Epithelial cell of esophagus (primary cell): ENCODE results near the gene PSMD1.
"Not testable (repeated sequence)": the region's sequence is repeated elsewhere in the genome, so short reads cannot be mapped to it uniquely, and the experiment has no call there.

Experiments used
- DNase-seq: peaks from one replicate; pipeline ENCODE4 v3.0.0; 2010; ENCODE audit warnings: low read depth
- H3K4me3 ChIP-seq: 2 replicates; pipeline ENCODE4 v1.5.1; 2011; ENCODE audit warnings: mild to moderate bottlenecking, low read length, control low read depth
- TF ChIP-seq, protein P1 (sequence below): IDR thresholded peaks from 2 replicates; pipeline ENCODE4 v1.5.1; 2011; ENCODE audit warnings: low read depth, mild to moderate bottlenecking, low read length, control low read depth, inconsistent platforms; ENCODE audit not compliant: insufficient read depth; ENCODE audit errors: missing control alignments

Gene PSMD1

DNA sequence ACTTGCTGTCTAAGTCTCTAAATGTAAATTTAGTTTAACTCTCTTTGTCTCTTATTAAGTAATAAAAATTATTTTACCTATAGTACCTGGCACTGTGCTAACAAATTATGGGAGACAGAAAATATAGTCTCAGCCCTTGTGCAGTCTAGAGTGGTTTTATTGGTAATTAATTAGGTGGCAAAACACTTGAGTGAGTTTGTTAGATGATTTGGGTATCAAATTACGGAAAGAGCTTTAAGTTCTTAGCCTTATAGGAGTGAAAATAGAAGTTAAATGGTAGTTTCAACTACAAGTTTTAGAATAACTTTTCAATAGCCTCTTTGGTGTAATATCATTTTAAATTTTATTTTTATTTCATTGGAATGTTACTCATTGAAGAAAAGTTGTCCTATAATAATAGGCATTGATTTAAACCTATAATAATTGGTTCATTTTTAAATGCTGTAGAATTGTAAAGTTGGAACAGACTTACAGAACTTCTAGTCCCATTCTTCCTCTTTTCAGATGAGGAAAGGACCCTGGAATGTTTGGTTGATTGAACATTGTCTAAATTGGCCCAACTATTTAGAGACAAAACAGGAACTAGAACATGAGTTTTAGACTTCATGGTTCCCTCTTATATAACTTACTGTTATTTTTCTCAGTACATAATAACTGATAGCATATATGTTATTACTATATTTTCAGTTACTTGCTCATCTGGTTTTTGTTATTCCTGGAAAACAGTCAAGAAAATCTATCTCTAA lies 78.4 kb downstream of the PSMD1 start:
- DNase-seq, result no peak
- H3K4me3 ChIP-seq, result no peak overlapping the region
- TF ChIP-seq, protein P1, sequence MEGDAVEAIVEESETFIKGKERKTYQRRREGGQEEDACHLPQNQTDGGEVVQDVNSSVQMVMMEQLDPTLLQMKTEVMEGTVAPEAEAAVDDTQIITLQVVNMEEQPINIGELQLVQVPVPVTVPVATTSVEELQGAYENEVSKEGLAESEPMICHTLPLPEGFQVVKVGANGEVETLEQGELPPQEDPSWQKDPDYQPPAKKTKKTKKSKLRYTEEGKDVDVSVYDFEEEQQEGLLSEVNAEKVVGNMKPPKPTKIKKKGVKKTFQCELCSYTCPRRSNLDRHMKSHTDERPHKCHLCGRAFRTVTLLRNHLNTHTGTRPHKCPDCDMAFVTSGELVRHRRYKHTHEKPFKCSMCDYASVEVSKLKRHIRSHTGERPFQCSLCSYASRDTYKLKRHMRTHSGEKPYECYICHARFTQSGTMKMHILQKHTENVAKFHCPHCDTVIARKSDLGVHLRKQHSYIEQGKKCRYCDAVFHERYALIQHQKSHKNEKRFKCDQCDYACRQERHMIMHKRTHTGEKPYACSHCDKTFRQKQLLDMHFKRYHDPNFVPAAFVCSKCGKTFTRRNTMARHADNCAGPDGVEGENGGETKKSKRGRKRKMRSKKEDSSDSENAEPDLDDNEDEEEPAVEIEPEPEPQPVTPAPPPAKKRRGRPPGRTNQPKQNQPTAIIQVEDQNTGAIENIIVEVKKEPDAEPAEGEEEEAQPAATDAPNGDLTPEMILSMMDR, result no peak

DNA sequence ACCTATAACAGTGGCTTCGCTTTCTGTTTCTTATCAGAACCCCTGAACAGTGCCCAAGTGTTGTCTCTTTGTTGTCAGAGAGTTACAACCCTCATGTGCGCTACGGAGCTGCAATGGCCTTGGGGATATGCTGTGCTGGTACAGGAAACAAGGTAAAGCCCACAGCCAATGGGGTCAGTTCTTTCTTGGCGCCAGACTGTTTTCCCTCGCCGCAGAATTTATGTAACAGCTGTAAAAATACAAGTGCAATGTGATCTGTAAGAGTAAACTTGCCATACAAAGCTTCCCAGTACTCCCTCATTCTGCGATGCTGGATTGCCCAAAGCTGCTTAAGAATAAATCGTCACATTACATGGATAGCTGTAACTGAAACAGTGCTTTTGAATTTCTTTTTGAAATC lies 82.0 kb downstream of the PSMD1 start:
- H3K4me3 ChIP-seq, result no peak overlapping the region
- no peak for DNase-seq
- TF ChIP-seq, protein P1, result no peak

DNA sequence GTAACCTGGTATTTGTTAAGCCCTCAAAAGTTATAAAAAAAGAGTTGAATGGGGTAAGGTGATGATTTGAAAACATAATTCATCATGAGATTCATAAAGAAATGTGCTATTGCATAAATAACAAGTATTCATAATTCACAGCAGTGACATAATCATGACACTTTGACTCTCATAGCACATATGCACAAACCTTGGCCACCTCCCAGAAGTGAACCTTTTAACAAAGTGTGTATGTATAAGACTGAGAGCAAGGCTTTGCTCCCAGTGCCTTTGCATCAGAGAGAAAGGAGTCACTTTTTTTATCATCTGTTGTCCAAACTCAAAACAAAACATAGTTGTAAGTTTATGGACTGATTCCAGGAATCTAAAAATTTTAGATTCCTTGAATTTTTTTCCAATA lies 83.1 kb downstream of the PSMD1 start:
- H3K4me3 ChIP-seq, result no peak overlapping the region
- no peak for DNase-seq
- TF ChIP-seq, protein P1, result no peak

DNA sequence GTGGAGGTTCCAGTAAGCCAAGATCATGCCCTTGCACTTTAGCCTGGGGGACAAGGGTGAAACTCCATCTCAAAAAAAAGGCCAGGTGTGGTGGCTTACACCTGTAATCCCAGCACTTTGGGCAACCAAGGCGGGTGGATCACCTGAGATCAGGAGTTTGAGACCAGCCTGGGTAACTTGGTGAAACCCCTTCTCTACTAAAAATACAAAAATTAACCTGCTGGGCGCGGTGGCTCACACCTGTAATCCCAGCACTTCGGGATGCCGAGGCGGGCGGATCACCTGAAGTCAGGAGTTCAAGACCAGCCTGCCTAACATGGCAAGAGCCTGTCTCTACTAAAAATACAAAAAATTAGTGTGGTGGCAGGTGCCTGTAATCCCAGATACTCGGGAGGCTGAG lies 84.1 kb downstream of the PSMD1 start:
- not testable (repeated sequence) for H3K4me3 ChIP-seq, DNase-seq

DNA sequence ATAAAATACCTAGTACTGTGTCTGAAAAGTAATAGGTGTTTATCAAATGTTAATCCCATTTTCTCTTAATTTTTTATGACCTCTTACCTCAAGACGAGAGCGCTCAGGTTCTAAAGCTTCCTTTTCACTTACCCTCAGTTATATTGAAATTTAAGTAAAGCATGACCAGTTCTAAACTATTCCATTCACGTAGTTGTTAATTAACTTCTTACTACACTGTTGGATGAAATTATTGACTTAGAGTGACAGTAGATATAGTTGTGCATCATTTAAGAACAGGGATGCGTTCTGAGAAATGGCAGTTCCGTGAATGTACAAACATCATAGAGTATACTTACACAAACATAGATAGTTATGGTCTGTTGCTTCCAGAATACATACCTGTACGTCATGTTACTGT lies 88.2 kb downstream of the PSMD1 start:
- TF ChIP-seq, protein P1, result no peak
- DNase-seq, result no peak
- H3K4me3 ChIP-seq, result no peak overlapping the region

DNA sequence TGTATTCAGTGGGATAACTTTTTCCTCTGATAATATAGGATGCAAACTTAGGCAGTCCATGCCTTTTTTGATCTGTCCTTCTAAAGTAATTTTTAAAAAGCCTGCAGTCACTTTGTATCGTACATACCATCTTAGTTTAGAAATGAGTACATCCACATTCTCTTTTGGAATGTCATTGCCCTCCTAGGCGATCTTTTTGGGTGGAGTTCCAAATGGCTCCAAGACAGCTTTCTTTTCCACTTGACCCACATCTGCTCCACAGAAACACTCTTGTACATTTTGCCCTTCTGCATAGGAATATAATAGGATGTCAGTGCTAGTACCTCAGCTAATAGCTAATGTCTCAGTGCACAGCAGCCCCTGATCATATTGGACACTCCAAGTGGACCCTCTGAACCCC lies 90.0 kb downstream of the PSMD1 start:
- TF ChIP-seq, protein P1, result no peak
- no peak overlapping the region for H3K4me3 ChIP-seq
- no peak for DNase-seq

DNA sequence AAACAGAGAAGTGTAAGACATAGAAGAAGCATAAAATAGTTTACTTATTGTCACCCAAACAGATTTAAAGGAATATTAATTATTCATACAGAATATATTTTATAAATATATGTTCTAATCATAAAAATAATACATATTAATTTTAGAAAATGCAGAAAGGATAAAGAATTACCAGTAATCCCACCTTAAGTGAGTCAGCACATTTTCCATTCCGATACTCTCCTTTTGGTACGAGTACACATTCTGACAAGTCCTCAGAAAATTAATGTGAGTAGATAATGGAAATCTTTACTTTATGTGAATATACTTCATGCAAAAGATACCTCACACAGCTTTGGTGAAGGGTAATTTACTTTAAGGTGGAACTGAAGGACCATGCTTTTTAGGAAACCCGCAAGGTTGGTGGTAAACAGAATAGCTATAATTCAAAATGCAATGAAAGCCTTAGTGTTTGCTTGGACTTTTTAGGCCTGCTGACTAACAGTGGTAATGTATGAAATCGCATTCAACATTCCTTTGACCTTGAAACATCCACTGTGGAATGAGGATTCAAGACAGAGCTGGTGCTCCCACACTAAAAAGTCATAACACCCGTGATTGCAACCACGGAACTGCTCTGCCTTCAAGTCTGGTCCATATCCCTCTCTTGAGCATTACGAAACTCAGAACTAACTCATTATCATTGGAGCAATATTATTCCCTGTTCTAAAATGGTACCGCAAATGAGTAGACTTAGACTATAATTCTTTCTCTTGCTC lies 96.3 kb downstream of the PSMD1 start:
- DNase-seq, result no peak
- no peak overlapping the region for H3K4me3 ChIP-seq
- TF ChIP-seq, protein P1, result no peak
